Activated CD4-positive, alpha-beta T cell treated with anti-CD3 and anti-CD28 coated beads, Interleukin-2, Interleukin-4, amounts not matched to agents 100 ng/mL and 50 ng/mL, durations not matched to agents 16 hours and 8 hours (primary cell): Measurements from ENCODE around the gene MREG.
"Not testable (repeated sequence)": the region's sequence is repeated elsewhere in the genome, so short reads cannot be mapped to it uniquely, and the experiment has no call there.

ENCODE experiments used
- DNase-seq: peaks from one replicate; pipeline ENCODE4 v3.0.0-alpha.2; 2020; ENCODE audit warnings: low spot score

MREG gene

DNA sequence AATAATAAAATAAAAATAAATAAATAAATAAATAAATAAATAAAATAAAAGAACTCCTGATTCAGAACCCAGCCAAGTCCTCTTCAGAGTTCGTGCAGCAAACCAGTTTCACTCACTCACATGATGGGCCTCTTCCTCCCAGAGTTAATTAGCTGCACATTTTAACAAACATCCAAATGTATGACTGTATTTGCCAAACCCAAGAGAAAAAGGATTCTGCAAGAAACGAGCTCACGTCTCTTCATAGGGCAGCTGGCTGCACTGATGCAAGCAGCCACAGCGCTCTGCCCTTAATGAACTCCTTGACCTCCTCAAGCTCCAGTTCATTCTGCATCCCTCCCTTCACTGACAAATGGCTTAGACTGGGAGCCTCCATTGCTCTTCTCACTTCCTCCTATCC is 55.1 kb downstream of the MREG start:
- DNase-seq, result no peak

DNA sequence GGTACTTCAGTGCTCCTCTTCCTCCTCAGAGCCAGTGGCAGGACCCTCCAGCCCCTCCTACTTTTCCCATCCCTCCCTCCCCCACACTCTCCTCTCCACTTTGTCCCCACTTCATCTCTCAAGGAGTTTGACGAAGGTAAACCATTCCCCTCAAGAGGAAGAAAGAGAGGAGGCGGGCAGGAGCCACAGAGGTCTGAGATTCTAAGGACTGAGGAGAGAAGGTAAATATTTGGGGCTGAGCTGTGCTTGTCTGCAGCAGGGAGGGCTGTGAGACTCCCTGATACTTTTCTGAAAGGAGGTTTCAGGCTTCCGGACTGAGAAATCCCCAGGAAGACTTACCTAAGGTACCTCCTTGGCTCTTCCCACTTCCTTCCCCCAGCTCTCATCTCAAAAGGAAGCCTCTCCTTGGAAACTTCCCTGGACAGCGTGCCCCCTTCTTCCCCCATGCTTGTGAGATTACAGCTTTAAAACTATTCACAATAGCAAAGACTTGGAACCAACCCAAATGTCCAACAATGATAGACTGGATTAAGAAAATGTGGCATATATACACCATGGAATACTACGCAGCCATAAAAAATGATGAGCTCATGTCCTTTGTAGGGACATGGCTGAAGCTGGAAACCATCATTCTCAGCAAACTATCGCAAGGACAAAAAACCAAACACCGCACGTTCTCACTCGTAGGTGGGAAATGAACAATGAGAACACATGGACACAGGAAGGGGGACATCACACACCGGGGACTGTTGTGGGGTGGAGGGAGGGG is 55.8 kb downstream of the MREG start:
- not testable (repeated sequence) for DNase-seq

DNA sequence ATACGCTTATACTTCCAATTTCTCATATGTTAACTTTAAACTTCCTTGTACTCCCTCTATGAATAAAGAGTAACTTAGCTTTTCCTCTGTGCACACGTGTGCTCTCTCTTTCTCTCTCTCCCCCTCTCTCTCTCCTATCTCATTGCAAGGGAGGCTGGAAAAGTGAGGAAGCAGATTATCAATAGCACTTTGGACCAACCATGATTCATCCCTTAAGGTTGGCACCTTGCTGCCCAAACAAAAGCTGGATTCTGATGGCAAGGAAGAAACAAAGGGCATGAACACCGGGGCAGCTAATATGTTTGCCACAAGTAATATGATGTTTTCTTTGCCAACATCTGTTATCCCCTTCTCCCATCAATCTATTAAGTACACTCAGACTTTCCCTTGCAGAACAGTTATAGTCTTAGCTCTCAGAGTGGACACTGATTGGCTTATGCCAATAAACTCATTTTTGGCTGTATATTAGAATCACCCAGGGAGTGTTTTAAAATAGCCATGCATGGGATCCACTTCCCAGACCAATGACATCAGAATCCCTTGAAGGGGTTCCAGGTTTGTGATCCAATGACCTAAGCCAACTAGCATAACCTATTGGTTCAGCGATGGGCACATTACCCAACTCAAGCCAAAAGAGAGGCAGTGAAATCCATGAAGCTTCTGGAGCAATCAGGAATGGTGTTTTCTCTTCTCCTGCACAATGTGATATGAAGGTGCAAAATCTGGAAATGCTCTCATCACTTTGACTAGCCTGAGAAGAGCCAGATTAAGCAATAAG is 60.3 kb downstream of the MREG start:
- no peak for DNase-seq

DNA sequence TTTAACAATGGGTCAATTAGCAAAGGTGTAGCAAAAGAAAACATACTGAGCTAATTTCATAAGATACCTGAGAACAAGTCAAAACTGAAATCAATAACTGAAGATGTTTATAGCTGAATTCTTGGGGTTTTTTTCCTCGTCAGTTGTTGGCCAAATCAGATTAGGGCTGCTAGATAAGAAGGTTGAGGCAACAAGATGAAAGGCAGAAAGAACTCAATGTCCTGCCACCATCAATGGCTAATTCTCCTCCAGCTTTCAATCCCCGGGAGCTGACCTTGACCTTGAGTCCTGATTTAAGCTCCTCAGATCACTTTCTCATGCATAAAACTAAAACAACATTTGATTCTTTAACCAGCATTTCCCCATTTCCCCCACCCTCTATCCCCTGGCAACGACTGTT is 61.8 kb downstream of the MREG start:
- no peak for DNase-seq

DNA sequence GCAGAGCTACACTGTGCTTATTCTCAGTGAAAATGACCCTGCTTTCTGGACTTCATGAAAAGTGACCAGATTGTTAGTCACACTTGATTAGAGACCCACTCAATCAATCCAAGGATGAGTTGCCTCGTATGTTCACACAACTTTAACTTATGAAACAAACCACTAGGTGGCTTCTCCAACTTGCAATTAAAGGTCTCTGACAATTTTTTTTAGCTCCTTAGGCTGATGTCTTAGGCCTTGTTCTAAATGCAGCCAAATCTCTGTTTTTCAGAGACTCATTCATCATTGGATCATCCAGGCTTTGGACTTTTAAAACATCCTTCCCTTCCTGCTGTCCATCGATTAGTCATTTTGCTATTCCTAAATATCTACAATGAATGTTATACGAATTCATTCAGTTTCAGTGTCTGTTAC is 63.4 kb downstream of the MREG start:
- peak; percentile 67 for DNase-seq

DNA sequence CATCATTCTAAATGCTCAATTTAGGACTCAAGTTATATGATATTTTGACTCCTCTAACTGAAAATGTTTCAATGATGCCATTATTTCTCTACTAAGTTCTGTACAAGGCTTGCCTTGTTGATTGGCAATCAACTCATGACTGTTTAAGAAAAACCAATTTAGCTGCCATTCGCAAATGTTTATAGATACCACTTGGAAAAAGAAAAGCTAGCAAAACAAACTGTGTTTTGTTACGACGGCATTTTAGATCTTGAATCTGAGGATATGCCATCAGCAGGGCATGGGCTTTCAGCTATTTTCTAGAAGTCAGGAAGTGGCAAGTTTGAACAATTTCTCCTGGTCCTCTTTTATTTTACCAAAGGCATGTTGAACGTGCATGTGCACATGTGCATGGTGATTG is 65.3 kb downstream of the MREG start:
- DNase-seq, result no peak

GRCh38 chr2:215946586-215946985 is 66.8 kb downstream of the MREG start:
- no peak for DNase-seq

- no peak for DNase-seq
These were observed 71.2 kb downstream of the MREG start for GRCh38 chr2:215942194-215942593.

DNA sequence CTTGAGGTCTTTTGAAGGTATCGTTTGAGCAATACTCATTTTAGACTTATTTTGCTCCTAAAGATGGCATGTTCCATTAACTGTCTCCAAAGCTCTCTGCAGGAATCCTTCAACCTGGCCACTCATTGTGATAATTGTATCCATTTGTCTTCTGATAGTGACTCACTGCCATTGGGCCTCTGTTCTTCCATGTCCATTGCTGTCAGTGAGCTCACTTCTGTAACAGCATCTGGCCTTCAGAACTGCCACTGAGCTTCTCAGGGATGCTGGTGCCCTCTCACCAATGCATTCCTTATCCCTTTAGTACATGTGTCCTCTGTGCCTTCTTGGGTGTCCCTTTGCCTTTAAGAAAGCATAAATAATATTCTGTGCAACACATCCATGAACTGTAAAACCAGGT is 71.6 kb downstream of the MREG start:
- no peak for DNase-seq

- DNase-seq, result no peak
These were observed 72.6 kb downstream of the MREG start for GRCh38 chr2:215940645-215941184.

DNA sequence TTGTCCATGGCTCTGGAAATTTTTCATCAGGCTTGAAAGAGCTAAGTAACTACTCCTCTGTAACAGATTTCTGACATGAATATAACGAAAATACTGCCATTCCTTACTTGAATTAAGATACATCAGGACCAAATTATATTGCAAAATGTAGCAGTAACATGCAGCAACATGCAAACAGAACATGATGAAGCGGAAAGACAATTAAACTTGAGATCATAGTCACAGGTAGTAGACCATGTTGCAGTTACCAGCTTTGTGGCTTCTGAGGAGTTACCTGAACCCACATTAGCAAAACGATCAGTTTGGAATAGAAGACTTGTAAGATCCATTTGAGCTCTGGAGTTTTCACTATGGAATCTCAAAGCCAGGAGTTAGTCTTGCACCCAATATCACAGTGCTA is 76.2 kb downstream of the MREG start:
- no peak for DNase-seq

DNA sequence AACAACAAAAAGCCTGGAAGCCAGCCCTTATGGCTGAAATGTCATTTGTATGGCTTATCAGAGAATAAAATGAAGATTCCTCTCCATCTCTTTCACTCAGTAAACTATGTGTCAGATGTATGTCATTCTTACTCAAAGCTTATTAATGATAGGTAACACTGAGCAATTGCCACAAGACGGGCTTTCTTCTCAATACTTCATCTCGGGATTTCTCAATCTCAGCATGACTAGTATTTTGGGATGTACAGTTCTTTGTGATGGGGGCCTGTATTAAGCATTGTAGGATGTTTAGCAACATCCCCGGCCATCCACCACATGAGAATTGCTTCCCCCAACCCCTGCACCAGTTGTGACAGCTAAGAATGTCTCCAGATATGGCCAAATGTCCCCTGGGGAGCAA is 80.2 kb downstream of the MREG start:
- DNase-seq, result no peak

DNA sequence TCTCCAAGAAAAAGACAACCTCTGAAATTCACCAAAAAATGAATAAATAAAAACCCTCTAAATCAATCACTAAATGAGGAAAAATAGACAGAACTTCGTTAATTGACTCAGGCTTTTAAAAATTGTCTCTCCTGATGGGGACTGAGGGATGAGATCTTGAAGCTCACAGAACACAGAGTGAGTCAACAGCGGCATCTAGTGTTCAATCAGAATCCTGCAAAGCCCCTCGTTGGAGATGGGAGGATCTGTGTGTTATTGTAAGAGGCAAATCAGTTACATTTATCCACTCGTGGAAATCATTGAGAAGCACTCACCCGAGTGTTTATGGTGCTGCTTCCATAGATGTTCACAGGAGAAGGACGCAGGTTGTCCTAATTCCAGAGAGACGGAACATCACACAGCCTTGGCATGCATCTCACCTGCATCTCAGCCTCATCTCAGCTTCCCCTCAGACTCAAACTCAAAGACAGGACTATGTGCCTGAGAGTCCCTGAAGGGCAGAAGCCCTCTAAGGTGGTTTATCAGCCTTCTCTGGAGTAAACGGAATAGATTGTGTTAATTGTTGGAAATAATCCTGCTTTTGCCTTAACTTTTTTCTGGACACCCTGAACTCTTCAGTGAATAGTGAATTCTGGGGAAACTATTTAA is 82.0 kb downstream of the MREG start:
- DNase-seq, result peak; percentile 75

DNA sequence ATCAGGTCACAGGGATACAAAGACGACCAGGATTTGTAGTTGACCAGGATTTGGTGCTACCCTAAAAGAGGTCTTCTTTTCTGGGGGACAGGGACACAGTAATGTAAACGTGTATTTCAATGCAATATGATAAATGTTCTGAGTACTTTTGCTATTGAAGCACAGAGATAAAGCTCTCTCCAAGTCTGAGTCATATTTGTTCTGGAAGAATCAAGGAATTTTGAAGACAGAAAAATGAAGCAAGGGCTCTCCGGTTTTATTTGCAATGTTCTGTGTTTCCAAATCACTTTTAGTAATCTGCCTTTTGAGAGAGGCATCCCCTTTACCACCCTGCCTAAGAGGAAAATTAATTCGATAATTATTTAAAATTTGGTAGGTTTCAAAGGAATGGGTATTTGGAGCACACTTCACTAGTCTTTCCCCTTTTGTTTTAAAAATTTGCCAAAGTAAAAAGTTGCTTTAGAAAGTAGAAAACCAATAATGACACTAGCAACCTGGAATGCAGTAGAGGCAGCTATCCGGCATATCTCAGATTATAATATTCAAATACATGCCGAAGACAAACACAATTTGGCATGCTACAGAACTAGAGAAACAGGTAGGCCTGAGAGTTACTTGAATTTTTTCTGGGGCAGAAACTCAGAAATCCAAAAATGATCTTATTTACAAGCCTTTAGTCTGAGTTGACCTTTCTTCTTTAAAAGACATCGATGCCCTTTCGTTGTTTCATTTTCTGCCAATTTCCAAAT is 82.7 kb downstream of the MREG start:
- DNase-seq, result no peak

DNA sequence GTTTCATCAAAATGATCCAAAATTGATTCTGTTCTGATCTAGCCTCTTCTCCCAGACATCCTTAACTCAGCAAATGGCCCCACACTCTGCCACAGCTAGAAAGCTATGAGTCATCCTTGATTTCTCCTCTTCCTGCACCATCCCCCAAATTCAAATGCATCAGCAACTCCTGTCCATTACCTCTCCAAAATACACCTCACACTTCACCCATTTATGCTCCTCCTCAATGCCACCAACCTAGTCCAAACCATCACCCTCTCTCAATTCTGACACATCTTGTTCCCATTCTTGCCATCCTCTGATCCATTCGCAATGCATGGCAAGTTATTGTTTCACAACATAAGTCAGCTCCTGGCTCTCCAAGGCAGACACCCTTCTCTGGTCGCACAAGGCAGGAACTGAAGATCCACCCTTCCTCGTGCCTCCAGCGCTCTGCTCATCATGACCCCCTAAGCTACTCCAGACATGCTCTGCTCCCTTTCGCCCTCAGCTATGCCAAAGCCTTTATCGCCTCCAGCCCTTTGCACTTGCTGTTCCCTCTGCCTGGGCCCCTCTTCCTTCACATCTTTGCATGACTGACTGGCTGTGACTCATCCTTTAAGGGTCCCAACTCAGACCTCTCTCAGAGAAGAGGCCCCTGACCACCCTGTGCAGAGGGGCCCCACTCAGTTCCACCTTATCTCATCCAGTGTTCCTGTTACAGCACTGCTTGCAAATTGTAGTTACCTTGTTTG is 83.6 kb downstream of the MREG start:
- peak; percentile 33 for DNase-seq

GRCh38 chr2:215928086-215928485 is 85.3 kb downstream of the MREG start:
- DNase-seq, result no peak

DNA sequence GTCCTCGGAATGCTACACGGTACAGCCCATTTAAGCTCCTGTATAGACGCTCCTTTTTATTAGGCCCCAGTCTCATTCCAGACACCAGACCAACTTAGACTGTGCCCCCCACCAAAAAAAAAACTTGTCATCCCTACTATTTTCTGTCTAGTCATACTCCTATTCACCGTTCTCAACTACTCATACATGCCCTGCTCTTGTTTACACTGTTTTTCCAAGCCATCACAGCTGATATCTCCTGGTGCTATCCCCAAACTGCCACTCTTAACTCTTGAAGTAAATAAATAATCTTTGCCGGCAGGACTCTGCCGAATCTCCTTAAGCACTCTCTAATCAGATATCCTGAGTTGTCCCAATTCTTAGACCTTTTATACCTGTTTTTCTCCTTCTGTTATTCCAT is 86.4 kb downstream of the MREG start:
- not testable (repeated sequence) for DNase-seq

DNA sequence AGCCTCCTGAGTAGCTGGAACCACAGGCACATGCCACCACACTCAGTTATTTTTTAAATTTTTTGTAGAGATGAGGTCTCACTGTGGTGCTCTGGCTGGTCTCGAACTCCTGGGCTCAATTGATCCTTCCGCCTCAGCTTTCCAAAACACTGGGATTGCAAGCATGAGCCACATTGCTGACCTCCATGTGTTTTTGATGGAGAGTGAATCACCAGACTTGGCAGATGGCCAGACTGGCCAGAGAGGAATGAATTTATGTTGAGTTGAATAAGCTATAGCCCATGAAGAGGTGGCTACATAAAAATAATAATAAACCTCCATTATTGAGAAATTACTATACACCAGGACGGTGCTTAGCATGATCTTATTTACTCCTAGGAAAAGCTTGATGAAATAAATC is 91.5 kb downstream of the MREG start:
- DNase-seq, result no peak

- peak; percentile 70 for DNase-seq
These were observed 92.9 kb downstream of the MREG start for GRCh38 chr2:215920244-215921100.

DNA sequence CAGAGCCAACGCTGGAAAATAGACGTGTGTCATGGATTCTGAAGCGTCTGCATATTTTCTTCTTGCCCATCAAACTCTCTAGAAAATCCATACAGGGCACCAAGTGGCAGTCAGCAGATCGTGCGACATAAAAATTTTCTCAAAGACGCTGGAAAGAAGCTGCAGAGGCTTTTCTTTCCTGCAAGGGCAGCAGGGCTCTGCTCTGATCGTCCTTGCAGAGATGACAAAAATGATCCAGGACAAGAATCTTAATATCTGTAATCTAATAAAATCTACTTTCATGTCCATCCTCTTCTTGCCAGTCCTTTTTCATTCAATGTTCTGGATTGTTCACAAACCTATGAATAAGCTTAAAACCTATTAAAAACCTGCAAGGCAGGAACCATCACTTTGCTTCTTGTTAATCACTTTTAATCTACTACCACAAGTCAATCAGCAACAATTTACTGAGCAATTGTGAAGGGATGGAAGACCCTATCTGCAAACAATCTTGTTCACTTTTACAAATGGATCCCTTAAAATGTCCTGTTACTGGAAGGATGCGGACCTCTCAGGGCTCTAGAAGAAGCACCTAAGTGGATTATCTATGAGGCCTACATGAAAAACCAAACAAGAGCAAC is 93.6 kb downstream of the MREG start:
- DNase-seq, result no peak
